ENCODE measurements around the gene MRGPRD.

The MRGPRD gene

DNA sequence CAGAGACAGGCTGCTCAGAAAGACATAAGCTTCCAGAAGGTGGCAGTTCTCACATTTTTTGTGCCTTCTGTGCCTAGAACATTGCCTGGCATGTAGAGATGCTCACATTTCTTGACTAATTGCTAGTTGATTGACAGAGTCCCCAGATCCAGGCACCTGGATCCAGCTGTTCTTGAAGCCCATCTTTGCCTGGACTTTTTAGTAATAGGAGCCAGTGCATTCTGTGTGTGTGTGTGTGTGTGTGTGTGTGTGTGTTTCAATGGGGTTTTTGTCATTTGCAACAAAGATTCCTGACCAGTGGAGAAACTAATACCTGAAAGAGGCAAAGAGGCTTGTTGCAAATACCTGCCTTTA, 17.2 kb upstream of the MRGPRD start:
- Histone ChIP-seq H3K36me3 (no peaks in the 10 kb centered on the region), H3K4me3 (no peak overlapping the region), H3K27me3 (no peaks in the 10 kb centered on the region), H4K20me1 (peaks cover 0 to 5% (median 0%) of the 10 kb centered on the region in 11 experiments; a peak in 1 of 22 replicates), H3K27ac (no peak overlapping the region), H3K4me2 (peak overlapping the region in 8 of 11 experiments; percentile 13 to 44 (median 27); a peak in 9 of 22 replicates), H3K9me3 (replicated peaks in 1 of 11) (no peaks in the 10 kb centered on the region), H3K4me1 (peaks cover 0 to 12% (median 8%) of the 10 kb centered on the region in 10 experiments; a peak in 12 of 20 replicates), H3K9ac (no peak overlapping the region)
- no peak for TF ChIP-seq Cebpa-rat (IDR thresholded peaks at IDR 0.05)

DNA sequence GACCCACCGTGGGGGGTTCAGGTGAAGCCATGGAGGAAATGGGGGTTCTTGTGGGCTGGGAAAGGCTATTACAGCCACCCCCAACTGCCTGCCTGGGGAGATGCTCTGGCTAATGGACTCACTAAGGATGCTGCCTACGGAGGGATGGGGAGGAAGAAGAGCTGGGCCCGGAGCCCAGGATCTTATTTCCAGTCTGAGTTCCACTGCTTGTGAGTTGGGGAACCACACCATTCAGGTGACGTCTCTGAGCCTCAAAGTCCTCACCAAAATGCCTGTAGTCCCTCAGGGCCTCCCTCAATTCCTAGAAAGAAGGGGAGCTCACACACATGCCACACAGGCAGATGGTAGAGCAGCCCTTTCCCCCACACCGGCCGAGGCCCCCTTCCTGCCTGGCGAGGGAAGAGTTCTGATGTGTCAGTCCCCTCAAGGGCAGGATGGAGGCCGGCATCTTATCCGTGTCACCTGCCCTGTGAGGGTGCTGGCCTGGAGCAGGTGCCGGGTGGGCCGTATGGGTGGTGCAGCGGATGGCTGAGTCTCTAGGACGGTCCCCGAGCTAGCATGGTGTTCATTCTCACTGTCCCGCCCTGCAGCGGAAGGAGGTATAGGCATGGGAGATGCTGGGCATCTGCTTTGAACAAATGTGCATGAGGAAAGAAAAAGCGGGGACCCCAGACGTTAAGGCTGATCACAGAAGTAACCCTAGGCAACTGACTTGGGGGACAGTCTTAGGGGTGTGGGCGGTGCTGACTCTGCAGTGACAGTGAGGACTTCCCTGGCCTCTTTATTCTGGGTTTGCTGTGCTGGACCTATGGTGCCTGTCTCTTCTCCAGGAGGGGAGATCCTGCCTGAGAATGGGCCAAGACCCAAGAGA, 16.6 kb upstream of the MRGPRD start:
- H4K20me1 ChIP-seq: peaks cover 0 to 5% (median 0%) of the 10 kb centered on the region in 11 experiments; a peak in 1 of 22 replicates
- H3K4me2 ChIP-seq: no peak overlapping the region
- no peak for TF ChIP-seq Cebpa-rat (IDR thresholded peaks at IDR 0.05)
- H3K9me3 ChIP-seq (replicated peaks in 1 of 11): no peaks in the 10 kb centered on the region
- H3K4me3 ChIP-seq: no peak overlapping the region
- H3K27me3 ChIP-seq: no peaks in the 10 kb centered on the region
- no peak overlapping the region for H3K9ac ChIP-seq
- peaks cover 0 to 12% (median 8%) of the 10 kb centered on the region in 10 experiments; a peak in 12 of 20 replicates for H3K4me1 ChIP-seq
- no peak overlapping the region for H3K27ac ChIP-seq
- no peaks in the 10 kb centered on the region for H3K36me3 ChIP-seq

DNA sequence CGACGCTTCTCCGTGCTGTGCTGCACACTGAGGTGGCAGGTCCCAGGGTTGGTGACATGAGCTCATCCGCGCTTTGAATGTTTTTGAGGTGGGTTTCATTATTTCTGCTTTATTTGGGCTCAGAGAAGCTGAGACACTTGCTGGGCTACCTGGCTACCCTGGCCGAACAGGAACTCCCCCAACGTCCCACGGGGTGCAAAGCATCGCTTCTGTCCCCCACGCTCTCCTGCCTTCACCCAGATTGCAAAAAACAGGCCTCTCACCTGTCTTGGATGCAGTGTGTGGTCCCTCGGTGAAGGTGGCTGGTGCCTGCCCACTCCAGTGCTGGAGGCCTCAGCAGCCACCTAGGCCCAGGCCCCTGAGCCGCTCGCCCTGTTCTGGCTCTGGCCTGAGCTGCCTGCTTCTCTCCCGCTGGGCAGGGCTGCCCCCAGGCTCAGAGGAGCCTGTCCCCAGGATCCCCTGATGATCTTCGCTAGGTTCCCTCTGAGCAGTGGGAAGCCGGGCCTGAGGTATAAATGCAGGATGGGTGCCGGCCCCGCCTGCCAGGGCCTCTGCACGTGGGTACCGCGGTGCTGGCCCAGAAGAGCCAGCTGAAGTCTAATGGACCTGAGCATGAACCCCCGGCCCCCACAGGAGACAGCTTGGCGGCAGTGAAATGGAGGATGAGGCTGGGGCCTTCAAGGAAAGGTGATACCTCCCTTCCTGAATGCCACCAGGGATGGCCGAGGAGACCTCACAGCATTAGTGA, 15.8 kb upstream of the MRGPRD start:
- no peak for TF ChIP-seq Cebpa-rat (IDR thresholded peaks at IDR 0.05)
- H4K20me1 ChIP-seq: peaks cover 0 to 5% (median 0%) of the 10 kb centered on the region in 11 experiments; a peak in 1 of 22 replicates
- no peak overlapping the region for H3K4me2 ChIP-seq
- H3K36me3 ChIP-seq: no peaks in the 10 kb centered on the region
- H3K27ac ChIP-seq: no peak overlapping the region
- H3K4me3 ChIP-seq: no peak overlapping the region
- no peaks in the 10 kb centered on the region for H3K9me3 ChIP-seq (replicated peaks in 1 of 11)
- no peak overlapping the region for H3K9ac ChIP-seq
- peaks cover 0 to 12% (median 8%) of the 10 kb centered on the region in 10 experiments; a peak in 12 of 20 replicates for H3K4me1 ChIP-seq
- no peaks in the 10 kb centered on the region for H3K27me3 ChIP-seq

GRCh38 chr11:68994894-68995285, 14.1 kb upstream of the MRGPRD start:
- no peak overlapping the region for H3K27ac ChIP-seq
- no peak overlapping the region for H3K4me3 ChIP-seq
- no peaks in the 10 kb centered on the region for H3K9me3 ChIP-seq (replicated peaks in 1 of 11)
- H3K9ac ChIP-seq: no peak overlapping the region
- no peaks in the 10 kb centered on the region for H3K27me3 ChIP-seq
- H4K20me1 ChIP-seq: peaks cover 0 to 5% (median 0%) of the 10 kb centered on the region in 11 experiments; a peak in 1 of 22 replicates
- H3K4me1 ChIP-seq: peaks cover 0 to 12% (median 8%) of the 10 kb centered on the region in 10 experiments; a peak in 12 of 20 replicates
- no peak overlapping the region for H3K4me2 ChIP-seq
- no peak for TF ChIP-seq Cebpa-rat (IDR thresholded peaks at IDR 0.05)
- H3K36me3 ChIP-seq: no peaks in the 10 kb centered on the region

DNA sequence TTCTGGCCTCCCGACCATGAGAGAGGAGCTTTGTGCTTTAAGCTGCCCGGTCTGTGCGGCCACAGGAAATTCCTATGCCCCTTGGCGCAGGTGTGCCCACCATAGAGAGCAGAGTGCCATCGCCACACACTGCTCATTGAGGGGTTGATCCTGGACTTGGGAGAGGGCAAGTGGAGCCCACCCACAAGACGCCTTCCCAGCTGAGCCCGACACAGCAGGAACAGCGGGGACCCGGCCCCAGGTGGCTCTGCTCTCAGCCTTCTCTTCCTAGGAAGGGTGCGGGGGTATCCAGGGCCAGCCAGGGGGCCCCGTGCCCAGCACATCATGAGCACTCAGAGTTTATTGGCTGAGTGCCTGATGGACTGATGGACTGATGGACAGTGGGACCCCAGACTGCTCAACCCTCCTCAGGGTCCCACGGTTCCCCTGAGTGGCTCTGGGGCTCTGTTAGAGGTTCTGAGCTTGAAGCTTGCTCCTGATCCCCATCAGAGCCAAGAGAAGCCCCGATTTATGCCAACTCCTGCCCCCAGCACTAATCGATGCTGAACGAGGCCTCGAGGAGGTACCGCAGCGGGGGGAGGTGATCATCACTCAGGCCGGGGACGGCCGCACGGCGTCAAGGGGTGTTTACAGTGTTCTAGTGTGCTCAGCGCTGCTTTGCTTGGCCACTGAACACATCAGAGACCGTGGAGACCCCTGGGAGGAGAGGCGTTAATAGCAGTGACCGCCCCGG, 13.5 kb upstream of the MRGPRD start:
- H3K27me3 ChIP-seq: no peaks in the 10 kb centered on the region

DNA sequence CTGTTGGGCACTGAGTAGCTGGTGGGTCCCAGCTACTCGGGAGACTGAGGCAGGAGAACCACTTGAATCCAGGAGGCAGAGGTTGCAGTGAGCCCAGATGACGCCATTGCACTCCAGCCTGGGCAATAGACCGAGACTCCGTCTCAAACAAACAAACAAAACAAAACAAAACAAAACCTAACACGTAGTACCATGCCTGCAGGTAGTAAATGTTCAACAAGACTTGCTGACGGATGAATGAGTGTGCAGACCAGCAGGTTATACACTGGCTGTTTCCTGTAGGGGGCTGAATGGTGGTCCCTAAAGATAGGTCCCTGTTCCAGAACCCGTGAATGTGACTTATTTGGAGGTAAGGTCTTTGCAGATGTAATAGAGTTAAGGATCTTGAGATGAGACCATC, 12.8 kb upstream of the MRGPRD start:
- no peaks in the 10 kb centered on the region for H3K36me3 ChIP-seq
- H3K9me3 ChIP-seq (replicated peaks in 1 of 11): no peaks in the 10 kb centered on the region
- no peak for TF ChIP-seq Cebpa-rat (IDR thresholded peaks at IDR 0.05)
- H3K4me2 ChIP-seq: no peak overlapping the region
- 0 out of 22 replicates have a peak, but pooled peaks cover 0 to 3% (median 0%) of the 10 kb centered on the region in 11 experiments for H4K20me1 ChIP-seq
- H3K4me1 ChIP-seq: peaks cover 0 to 9% (median 5%) of the 10 kb centered on the region in 10 experiments; a peak in 12 of 20 replicates
- H3K9ac ChIP-seq: no peak overlapping the region
- H3K27me3 ChIP-seq: no peaks in the 10 kb centered on the region
- no peak overlapping the region for H3K4me3 ChIP-seq
- no peak overlapping the region for H3K27ac ChIP-seq

More for the DNA sequence above, 13.5 kb upstream of the MRGPRD start:
- no peak overlapping the region for H3K9ac ChIP-seq
- no peak overlapping the region for H3K4me3 ChIP-seq
- TF ChIP-seq Cebpa-rat (IDR thresholded peaks at IDR 0.05): no peak
- H3K36me3 ChIP-seq: no peaks in the 10 kb centered on the region
- peaks cover 0 to 5% (median 0%) of the 10 kb centered on the region in 11 experiments; a peak in 1 of 22 replicates for H4K20me1 ChIP-seq
- H3K4me1 ChIP-seq: peaks cover 0 to 12% (median 8%) of the 10 kb centered on the region in 10 experiments; a peak in 12 of 20 replicates
- no peaks in the 10 kb centered on the region for H3K9me3 ChIP-seq (replicated peaks in 1 of 11)
- H3K4me2 ChIP-seq: no peak overlapping the region
- H3K27ac ChIP-seq: no peak overlapping the region

- H3K9me3 ChIP-seq (replicated peaks in 1 of 11): no peaks in the 10 kb centered on the region
- H3K36me3 ChIP-seq: no peaks in the 10 kb centered on the region
- no peak overlapping the region for H3K27ac ChIP-seq
- no peak overlapping the region for H3K9ac ChIP-seq
- H3K4me3 ChIP-seq: no peak overlapping the region
- no peak for TF ChIP-seq Cebpa-rat (IDR thresholded peaks at IDR 0.05)
- H3K27me3 ChIP-seq: no peaks in the 10 kb centered on the region
- no peak overlapping the region for H3K4me2 ChIP-seq
- H4K20me1 ChIP-seq: 0 out of 22 replicates have a peak, but pooled peaks cover 0 to 3% (median 0%) of the 10 kb centered on the region in 11 experiments
- H3K4me1 ChIP-seq: 0 out of 20 replicates have a peak, but pooled peaks cover 0 to 1% (median 0%) of the 10 kb centered on the region in 10 experiments
These were observed 12.0 kb upstream of the MRGPRD start for GRCh38 chr11:68992743-68993255.

DNA sequence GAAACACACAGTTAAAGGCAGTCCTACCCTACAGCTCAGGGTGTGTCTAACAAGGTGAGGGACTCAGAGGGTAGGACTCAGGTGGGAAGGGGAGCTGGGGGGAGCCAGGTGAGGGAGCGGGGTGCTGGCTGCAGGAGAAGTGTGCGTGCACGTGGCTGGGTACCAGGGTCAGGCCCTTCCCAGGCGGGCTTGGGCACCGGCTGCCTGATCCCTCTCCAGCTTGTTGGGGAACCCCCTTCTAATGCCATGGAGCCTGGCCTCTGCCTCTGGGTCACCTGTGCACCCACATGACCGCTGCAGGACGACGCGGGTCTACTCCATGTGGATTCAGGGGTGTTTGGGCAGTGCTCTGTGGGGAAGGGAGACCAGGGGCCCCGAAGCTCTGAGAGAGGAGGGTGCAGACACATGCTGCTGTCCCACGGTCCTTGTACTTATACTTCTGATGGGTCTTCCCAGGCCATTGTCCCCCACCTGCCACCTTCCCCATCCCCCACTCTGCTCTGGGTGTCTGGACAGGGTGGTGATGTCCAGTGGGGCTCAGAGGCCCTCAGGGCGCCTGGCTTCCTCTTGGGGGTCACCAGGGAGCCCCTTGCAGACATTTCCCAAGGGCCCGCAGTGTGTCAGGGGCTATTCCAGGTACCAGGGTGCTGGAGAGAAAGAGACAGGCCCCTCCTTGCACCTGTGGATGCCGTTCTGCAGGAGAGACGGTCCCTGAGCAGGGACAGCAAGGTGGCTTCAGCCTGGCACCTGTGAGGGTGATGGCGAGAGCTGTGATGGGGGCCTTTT, 10.4 kb upstream of the MRGPRD start:
- no peaks in the 10 kb centered on the region for H3K36me3 ChIP-seq

More for the DNA sequence above, 10.4 kb upstream of the MRGPRD start:
- Histone ChIP-seq H3K4me2 (no peak overlapping the region), H3K9ac (no peak overlapping the region), H3K4me3 (no peak overlapping the region), H3K4me1 (no peaks in the 10 kb centered on the region), H4K20me1 (0 out of 22 replicates have a peak, but pooled peaks cover 0 to 3% (median 0%) of the 10 kb centered on the region in 11 experiments), H3K9me3 (replicated peaks in 1 of 11) (peaks cover 0 to 11% (median 8%) of the 10 kb centered on the region in 11 experiments; a peak in 10 of 22 replicates), H3K27me3 (no peaks in the 10 kb centered on the region), H3K27ac (no peak overlapping the region)
- TF ChIP-seq Cebpa-rat (IDR thresholded peaks at IDR 0.05): no peak
